Right lobe of liver (tissue), 6 donors: Measurements from ENCODE around the gene ANKS6. TPM values are rescaled to one million over a fixed set of nuclear protein-coding genes. Genes with fewer than 3 reads are reported as not detected.

ENCODE experiments used
- ATAC-seq, 4 donors: fragments of 200-7000 bp; cut with Tn5 transposase; one replicate each; pipeline ENCODE4 v1.9.1; 2020; ENCODE audit warnings: mild to moderate bottlenecking in 4 of 4, moderate library complexity in 4 of 4
- DNase-seq, 3 donors: peaks; one replicate each; pipeline ENCODE4 v3.0.0-alpha.2; 2020
- H3K27ac ChIP-seq, 3 donors: fragments of 200-600 bp; one replicate each; pipeline ENCODE4 v1.8.0; 2022
- H3K27me3 ChIP-seq, 2 donors: fragments of 200-600 bp; one replicate each; pipeline ENCODE4 v1.8.0; 2022
- H3K36me3 ChIP-seq, 4 donors: fragments of 200-600 bp; sonication (generic) in 1 of 4; one replicate each; pipeline versions ENCODE4 v1.5.1 to v1.8.0; 2017 to 2022; ENCODE audit warnings: control low read depth in 1 of 4
- H3K4me1 ChIP-seq, 4 donors: fragments of 200-600 bp; sonication (generic) in 1 of 4; one replicate each; pipeline versions ENCODE4 v1.5.1 to v1.8.0; 2017 to 2022; ENCODE audit warnings: control low read depth in 1 of 4
- H3K4me3 ChIP-seq, 3 donors: fragments of 200-600 bp; one replicate each; pipeline ENCODE4 v1.8.0; 2022
- H3K9me3 ChIP-seq, 4 donors: fragments of 200-600 bp; sonication (generic) in 1 of 4; one replicate each; pipeline versions ENCODE4 v1.5.1 to v1.8.0; 2017 to 2022; ENCODE audit warnings: control low read depth in 1 of 4
- POLR2A ChIP-seq: fragments of 450-650 bp; IDR thresholded peaks from one replicate; pipeline ENCODE4 v1.6.1; 2017; ENCODE audit warnings: antibody characterized with exemption, mild to moderate bottlenecking
- WGBS: methylation state at CpG from one replicate; pipeline ENCODE4 v1.1.6; 2018; ENCODE audit warnings: low coverage, low lambda C conversion rate; ENCODE audit not compliant: insufficient coverage; ENCODE audit errors: missing lambda C conversion rate; 5-methylcytosine and 5-hydroxymethylcytosine counted together
- intact Hi-C, 2 donors: fragments of 100-400 bp; cut with DNase I; formaldehyde crosslinking; loops; one replicate each; pipeline versions ENCODE4 v1.11.2 to v1.14.1; 2022
- total RNA-seq, 6 experiments: library from RNA; depleted of rRNA in 2 of 6; stranded (reverse); fragments of >200 nt in 2 of 6; fragmentation: NEBNext Ultra II Directional in 3 of 6; extraction: Animal tissue kit (Norgen Biotek cat#: 25700) in 3 of 6; gene quantifications; one replicate each; pipeline versions ENCODE4 v1.1.0 to v1.2.4, GENCODE V29; 2016 to 2023
- TF ChIP-seq, protein P1 (sequence below), 4 donors: fragments of 200-600 bp in 3 of 4; fragments of 450-650 bp in 1 of 4; IDR thresholded peaks; one replicate each; pipeline versions ENCODE4 v1.5.1 to v1.8.0; 2016 to 2022; ENCODE audit warnings: antibody characterized with exemption in 4 of 4, mild to moderate bottlenecking in 2 of 4
- donor health status: DM: no; HTN: yes; CAD: no.
- donor health status: DM: no; HTN: no; CAD: no.
- donor health status: DM: no; HTN: no; CAD: no.
- donor health status: DM: no; HTN: yes; CAD: no.
- donor health status: DM: no; HTN: yes; CAD: no.

Gene ANKS6
- total RNA-seq, 6 experiments from 2014 or later = 3.7 to 7.9 (median 4.7) TPM

DNA sequence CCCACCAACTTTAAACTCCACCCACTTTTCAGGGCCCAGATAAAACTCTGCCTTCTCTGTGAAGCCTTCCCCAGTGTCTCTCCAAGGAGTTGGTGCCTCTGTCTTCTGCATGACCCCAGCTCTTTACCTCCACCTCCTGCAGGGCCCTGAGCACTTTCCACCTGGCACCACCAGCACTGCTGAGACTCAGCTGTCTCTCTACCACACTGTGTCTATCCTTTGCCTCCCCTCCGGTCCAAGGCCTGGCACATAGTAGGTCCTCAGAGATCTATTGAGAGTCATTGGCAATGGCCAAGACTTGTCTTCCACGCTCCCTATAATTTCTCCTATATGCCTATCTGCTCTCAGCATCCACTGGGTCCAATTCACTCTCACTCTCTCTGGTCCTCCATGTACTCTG, 74.7 kb downstream of the ANKS6 start:
- Histone ChIP-seq H3K36me3 (no peaks in the 10 kb centered on the region), H3K27ac (no peak overlapping the region), H3K9me3 (no peaks in the 10 kb centered on the region), H3K27me3 (no peaks in the 10 kb centered on the region), H3K4me1 (no peaks in the 10 kb centered on the region), H3K4me3 (no peak overlapping the region)
- DNase-seq (no peak), ATAC-seq (no peak)
- TF ChIP-seq, protein P1, sequence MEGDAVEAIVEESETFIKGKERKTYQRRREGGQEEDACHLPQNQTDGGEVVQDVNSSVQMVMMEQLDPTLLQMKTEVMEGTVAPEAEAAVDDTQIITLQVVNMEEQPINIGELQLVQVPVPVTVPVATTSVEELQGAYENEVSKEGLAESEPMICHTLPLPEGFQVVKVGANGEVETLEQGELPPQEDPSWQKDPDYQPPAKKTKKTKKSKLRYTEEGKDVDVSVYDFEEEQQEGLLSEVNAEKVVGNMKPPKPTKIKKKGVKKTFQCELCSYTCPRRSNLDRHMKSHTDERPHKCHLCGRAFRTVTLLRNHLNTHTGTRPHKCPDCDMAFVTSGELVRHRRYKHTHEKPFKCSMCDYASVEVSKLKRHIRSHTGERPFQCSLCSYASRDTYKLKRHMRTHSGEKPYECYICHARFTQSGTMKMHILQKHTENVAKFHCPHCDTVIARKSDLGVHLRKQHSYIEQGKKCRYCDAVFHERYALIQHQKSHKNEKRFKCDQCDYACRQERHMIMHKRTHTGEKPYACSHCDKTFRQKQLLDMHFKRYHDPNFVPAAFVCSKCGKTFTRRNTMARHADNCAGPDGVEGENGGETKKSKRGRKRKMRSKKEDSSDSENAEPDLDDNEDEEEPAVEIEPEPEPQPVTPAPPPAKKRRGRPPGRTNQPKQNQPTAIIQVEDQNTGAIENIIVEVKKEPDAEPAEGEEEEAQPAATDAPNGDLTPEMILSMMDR (IDR thresholded peaks at IDR 0.05) = no peak
- no peak for TF ChIP-seq POLR2A
- WGBS = 91% methylated on average over 2 of the region's 2 CpGs
- intact Hi-C loops = no loop called here

DNA sequence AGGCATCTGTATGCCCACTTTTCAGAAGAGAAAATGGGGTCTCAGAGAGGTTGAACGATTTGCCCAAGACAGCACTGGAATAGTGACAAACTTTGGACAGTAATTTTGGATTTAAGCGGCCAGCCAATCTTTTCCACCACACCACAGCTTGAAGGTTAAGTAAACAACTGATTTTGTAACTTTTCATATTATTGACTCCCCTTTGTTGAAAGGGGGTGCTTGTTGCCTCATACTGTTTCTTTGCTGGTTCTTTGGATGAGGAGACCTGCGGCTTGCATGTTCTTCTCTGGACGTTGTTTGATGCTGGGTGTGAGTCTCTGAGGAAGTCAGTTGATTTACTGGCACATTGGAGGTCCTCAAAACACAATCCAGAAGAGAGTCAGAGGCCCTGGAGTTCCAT, 76.0 kb downstream of the ANKS6 start:
- Histone ChIP-seq H3K27ac (no peak overlapping the region), H3K4me1 (no peaks in the 10 kb centered on the region), H3K9me3 (no peaks in the 10 kb centered on the region), H3K27me3 (no peaks in the 10 kb centered on the region), H3K36me3 (no peaks in the 10 kb centered on the region), H3K4me3 (no peak overlapping the region)
- 20% methylated on average over 4 of the region's 4 CpGs for WGBS
- TF ChIP-seq POLR2A = no peak
- TF ChIP-seq, protein P1 (IDR thresholded peaks at IDR 0.05) = no peak
- intact Hi-C loops = no loop called here
- ATAC-seq (peak in 1 of 4 donors; percentile 23), DNase-seq (no peak)

DNA sequence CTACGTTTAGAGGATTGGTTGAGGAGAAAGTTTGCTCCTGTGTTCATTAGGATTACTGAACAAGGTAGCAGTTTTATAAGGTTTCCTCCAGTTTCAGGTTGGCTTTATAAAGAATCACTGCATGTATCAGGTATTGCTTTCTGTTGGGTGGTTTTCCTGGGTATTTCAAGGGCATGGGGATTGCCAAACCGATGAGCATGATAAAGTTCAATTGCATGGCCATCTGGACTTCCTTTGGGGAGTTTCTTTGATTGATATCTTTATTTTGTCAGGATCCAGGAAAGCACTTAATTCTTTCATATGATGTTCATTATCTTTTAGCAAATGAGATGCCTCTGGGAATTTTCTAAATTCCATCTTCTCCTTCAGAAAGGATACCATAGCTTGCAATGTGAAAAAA, 77.3 kb downstream of the ANKS6 start:
- WGBS = 25% methylated on average over 2 of the region's 2 CpGs
- intact Hi-C loops = no loop called here
- no peaks in the 10 kb centered on the region for H3K27me3 ChIP-seq
- TF ChIP-seq, protein P1 (IDR thresholded peaks at IDR 0.05) = no peak
- no peak for TF ChIP-seq POLR2A
- DNase-seq = no peak
- ATAC-seq = no peak
- H3K4me3 ChIP-seq = no peak overlapping the region
- H3K27ac ChIP-seq = no peak overlapping the region
- H3K36me3 ChIP-seq = no peaks in the 10 kb centered on the region
- no peaks in the 10 kb centered on the region for H3K4me1 ChIP-seq
- no peaks in the 10 kb centered on the region for H3K9me3 ChIP-seq

DNA sequence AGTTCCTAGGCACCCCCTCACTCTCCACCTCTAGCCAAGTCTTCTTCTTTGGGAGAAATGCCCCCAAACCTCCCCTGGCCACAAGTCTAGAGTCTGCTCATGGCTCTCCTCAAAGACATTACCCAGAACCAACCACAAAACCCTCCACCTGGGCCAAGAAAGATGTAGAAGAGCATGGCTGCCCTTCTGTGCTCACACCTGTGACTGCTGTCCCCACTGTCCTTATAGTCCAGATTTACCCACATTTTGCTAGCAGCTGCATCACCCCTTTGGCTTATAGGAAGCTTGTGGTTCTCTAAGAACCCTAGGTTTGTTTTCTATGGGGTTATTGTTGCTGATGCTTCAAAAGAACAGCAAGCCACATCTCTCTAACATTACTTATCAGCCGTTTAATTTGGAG, 81.5 kb downstream of the ANKS6 start:
- Histone ChIP-seq H3K27ac (no peak overlapping the region), H3K4me1 (no peaks in the 10 kb centered on the region), H3K27me3 (peaks cover 0 to 4% of the 10 kb centered on the region in 2 donors), H3K9me3 (no peaks in the 10 kb centered on the region), H3K4me3 (no peak overlapping the region), H3K36me3 (no peaks in the 10 kb centered on the region)
- TF ChIP-seq, protein P1 (IDR thresholded peaks at IDR 0.05) = no peak
- no peak for TF ChIP-seq POLR2A
- intact Hi-C loops = no loop called here
- 8% methylated on average over 1 of the region's 1 CpG for WGBS
- DNase-seq (no peak), ATAC-seq (no peak)

DNA sequence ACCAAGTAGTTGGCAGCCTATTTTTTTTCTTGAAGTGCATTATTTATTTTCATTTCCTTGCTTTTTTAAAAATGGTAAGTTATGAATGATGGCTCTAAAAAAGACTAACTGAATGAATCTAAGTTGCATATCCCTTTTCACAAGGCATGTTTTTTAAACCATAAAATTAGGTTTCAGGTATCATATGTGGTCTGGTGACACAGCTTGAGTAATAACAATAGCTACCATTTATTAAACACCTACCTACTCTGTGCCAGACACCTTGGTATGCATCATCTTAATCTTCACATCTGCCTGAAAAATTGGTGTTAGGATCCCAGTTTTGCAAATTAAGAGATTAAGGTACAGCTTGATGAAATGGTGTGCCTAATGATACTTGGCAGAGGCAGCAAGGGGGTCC, 83.4 kb downstream of the ANKS6 start:
- Histone ChIP-seq H3K27me3 (peaks cover 6 to 14% of the 10 kb centered on the region in 2 donors), H3K4me3 (no peak overlapping the region), H3K9me3 (no peaks in the 10 kb centered on the region), H3K27ac (no peak overlapping the region), H3K4me1 (peaks cover 0 to 7% (median 0%) of the 10 kb centered on the region in 4 donors), H3K36me3 (no peaks in the 10 kb centered on the region)
- TF ChIP-seq, protein P1 (IDR thresholded peaks at IDR 0.05) = no peak
- no peak for TF ChIP-seq POLR2A
- no peak for DNase-seq
- no peak for ATAC-seq
- intact Hi-C loops = no loop called here
